ENCODE data around the gene EHBP1.
A peak's percentile ranks its signal among the peaks of the same experiment; 100 is the strongest.

EHBP1 gene

DNA sequence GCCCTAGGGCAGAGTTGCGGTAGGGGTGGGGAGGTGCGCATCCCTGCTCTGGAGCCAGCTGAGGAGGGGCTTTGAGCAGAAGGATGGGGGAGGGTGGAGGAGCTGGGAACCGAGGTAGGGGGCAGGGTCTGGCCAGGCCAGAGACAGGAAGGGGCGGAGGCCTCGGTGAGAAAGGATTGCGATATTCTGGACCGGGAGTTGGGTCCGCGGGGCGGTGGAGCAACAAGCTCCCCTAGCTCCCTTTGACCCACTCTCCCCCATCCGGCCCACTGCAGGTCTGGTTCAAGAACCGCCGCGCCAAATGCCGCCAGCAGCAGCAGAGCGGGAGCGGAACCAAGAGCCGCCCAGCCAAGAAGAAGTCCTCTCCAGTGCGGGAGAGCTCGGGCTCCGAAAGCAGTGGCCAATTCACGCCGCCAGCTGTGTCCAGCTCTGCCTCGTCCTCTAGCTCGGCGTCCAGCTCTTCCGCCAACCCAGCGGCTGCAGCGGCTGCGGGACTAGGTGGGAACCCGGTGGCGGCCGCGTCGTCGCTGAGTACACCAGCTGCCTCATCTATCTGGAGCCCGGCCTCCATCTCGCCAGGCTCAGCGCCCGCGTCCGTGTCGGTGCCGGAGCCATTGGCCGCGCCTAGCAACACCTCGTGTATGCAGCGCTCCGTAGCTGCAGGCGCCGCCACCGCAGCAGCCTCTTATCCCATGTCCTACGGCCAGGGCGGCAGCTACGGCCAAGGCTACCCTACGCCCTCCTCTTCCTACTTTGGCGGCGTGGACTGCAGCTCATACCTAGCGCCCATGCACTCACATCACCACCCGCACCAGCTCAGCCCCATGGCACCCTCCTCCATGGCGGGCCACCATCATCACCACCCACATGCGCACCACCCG is 350.0 kb downstream of the EHBP1 start:
- ChIA-PET CTCF (interaction anchor here (0.9 to 1.2 kb wide), 2 partner anchors 27 to 432 kb away, joined by 3 read pairs; no protein-coding TSS in a partner anchor), POLR2A (no interaction called here)
- peak overlapping the region; percentile 20; the same call in 1 of the 2 replicates for H3K4me3 ChIP-seq (ENCODE audit: low read depth, low read length)
- TF ChIP-seq, protein P1, sequence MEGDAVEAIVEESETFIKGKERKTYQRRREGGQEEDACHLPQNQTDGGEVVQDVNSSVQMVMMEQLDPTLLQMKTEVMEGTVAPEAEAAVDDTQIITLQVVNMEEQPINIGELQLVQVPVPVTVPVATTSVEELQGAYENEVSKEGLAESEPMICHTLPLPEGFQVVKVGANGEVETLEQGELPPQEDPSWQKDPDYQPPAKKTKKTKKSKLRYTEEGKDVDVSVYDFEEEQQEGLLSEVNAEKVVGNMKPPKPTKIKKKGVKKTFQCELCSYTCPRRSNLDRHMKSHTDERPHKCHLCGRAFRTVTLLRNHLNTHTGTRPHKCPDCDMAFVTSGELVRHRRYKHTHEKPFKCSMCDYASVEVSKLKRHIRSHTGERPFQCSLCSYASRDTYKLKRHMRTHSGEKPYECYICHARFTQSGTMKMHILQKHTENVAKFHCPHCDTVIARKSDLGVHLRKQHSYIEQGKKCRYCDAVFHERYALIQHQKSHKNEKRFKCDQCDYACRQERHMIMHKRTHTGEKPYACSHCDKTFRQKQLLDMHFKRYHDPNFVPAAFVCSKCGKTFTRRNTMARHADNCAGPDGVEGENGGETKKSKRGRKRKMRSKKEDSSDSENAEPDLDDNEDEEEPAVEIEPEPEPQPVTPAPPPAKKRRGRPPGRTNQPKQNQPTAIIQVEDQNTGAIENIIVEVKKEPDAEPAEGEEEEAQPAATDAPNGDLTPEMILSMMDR (IDR thresholded peaks at IDR 0.05; ENCODE audit: insufficient read depth, low read length, missing control alignments), result no peak
- DNase-seq (ENCODE audit: low read depth, low spot score), result no peak

DNA sequence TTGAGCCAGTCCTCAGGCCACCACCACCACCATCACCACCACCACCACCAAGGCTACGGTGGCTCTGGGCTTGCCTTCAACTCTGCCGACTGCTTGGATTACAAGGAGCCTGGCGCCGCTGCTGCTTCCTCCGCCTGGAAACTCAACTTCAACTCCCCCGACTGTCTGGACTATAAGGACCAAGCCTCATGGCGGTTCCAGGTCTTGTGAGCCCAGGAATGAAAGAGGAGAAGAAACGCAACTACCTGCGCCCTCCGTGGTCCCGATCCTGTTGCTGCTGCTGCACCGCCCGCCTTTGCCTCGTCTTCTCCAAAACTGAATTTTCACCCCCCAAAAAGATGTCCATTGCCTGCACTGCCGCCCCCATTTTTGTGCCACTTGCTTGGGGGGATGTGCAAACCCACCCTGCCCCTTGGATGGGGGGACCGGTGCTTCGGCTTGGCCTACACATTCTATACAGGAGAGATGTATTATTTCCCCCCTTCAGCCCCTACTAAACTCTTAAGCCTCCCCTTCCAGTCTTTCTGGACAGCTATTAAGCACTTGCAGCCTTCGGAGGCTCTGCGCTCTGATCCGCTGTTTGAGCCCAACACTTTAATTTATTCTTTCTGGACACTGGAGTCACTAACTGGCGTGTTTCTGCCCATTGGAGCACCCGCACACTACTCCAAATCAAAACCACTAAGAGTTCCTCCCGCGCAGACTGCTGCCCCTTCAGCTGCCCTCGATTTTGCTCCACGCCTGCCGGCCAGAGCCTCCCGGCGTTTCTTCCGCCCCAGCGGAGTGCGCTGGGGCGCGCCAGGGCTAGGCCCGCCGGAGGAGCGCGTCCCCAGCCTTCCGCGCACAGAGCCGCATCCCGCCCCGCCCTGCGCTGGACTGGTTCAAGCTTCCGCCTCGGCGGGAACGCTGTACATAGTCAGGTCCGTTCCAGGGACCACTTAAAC is 350.9 kb downstream of the EHBP1 start:
- ChIA-PET CTCF (no interaction called here), POLR2A (no interaction called here)
- TF ChIP-seq, protein P1 (IDR thresholded peaks at IDR 0.05; ENCODE audit: insufficient read depth, low read length, missing control alignments), result no peak
- no peak overlapping the region for H3K4me3 ChIP-seq (ENCODE audit: low read depth, low read length)
- DNase-seq (ENCODE audit: low read depth, low spot score), result no peak

DNA sequence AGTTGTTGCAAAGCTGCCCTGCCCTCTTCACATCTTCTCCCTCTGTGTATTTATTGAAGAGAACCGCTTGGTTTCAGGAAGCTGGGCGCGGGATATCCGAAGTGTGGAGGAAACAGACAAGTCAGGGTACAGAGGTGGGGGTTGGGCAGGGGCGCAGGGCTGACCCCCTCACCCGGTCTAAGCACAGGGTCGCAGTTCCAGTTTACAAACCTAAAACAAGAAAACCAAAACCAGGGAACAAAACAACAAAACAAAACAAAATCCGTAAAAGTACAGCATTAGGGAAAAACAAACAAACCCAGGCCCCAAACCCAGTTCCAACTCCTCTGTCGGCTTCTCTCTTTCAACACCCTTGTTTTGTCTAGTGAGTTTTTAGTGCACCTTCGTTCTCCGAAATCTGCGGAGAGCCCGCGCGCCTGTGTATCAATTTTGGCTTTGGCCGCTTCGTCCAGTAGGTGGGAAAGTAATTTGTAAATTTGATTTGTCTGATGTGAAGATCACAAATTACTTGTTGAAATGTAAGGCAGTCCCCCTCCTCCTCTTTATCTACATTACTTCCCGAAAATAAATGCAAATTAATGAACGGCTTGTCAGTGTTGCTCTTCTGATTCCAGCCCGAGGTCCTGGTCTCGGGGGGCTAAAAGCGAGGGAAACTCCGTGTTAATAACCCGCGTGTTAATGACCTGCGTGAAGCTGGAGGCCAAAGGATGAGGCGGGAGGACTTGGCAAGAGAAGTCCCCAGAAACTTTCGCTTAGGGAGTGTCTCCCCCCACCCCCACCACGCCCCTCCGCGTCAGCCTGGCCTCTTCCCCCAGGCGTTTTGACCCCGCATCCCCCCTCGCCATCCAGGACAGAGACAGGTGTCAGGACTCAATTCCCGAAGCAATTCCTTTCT is 352.0 kb downstream of the EHBP1 start:
- TF ChIP-seq, protein P1 (IDR thresholded peaks at IDR 0.05; ENCODE audit: insufficient read depth, low read length, missing control alignments), result no peak
- no peak for DNase-seq (ENCODE audit: low read depth, low spot score)
- ChIA-PET CTCF (interaction anchor here (0.9 kb wide), 1 partner anchor 9 kb away, joined by 3 read pairs; no protein-coding TSS in a partner anchor), POLR2A (no interaction called here)
- H3K4me3 ChIP-seq (ENCODE audit: low read depth, low read length), result no peak overlapping the region

DNA sequence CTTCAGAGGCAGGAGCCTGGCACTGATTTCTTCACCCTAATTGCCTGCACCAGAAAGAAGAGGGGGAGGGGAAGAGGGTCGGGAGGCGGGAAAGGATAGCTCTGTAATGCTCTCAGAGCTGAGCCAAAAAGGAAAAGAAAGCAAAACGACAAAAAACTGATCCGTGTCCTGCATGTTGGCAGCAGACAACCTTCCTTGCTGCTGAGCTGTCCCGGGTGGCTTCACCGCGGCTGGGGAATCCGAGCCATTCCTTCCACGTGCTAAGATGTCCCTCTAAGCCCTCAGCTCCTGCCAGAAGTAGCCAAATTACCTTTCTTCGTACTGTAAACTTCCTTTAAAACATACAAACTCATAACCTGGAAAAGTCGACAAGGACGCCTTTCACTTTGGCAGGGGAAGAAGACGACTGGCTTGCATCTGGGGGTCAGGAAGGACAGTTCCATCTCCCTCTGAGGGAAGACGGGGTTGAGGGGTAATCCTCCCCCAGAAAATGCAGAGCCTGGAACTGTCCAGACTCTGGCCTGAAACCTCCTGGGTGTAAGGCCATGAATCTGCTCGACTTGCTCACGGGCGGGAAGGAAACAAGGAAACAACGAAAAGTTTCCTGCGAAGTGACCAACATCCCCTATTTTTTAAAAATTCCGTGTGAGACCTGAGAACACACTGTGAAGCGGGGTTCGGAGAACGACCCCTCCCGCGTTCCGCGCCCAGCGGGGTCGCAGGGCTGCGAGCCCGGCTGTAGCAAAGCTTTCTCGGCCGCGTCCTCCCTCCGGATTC is 352.8 kb downstream of the EHBP1 start:
- TF ChIP-seq, protein P1 (IDR thresholded peaks at IDR 0.05; ENCODE audit: insufficient read depth, low read length, missing control alignments), result no peak
- no peak for DNase-seq (ENCODE audit: low read depth, low spot score)
- ChIA-PET CTCF (interaction anchor here (0.9 kb wide), 1 partner anchor 10 kb away, joined by 3 read pairs; no protein-coding TSS in a partner anchor), POLR2A (no interaction called here)
- no peak overlapping the region for H3K4me3 ChIP-seq (ENCODE audit: low read depth, low read length)

DNA sequence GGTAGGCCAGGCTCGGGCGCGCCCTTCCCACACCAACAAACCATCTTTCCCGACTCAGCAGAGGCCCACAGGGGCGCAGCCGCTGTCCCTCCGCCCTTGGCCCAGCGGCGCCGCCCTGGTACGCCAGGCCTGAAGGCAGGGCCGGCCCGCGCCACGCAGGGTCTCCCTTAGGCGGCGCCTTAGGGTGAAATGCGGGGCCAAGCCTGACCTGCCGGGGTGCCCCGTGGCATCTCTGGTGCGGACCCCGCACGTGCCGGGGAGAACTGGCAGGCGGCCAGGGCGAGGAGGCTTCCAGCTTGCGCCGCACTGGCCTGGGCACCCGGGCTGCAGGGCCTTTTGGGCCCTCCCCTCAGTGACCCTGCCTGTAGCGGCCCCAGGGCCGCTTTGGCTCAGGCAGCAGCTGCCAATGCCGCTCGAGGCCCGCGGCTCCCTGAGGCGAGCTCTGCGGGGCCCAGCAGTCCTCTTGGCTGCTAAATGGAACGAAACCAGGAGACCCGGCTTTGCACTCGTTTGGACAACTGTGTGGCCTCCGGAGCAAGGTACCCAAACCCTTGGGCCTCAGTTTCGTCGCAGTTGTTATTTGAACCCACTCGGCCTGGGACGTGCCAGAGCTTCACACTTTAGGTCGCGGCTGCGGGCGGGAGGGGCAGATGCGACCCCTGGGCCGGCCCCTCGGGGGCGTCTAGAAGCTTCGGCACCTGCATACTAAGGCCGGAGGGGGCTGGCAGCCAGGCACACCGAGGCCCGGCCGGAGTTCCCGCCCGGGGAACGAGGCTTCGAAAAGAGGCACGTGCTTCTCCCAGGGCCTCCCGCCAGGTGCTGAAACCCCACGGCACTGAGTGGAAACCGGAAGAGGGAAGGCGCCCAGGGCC is 353.6 kb downstream of the EHBP1 start:
- ChIA-PET CTCF (no interaction called here), POLR2A (no interaction called here)
- TF ChIP-seq, protein P1 (IDR thresholded peaks at IDR 0.05; ENCODE audit: insufficient read depth, low read length, missing control alignments), result no peak
- H3K4me3 ChIP-seq (ENCODE audit: low read depth, low read length), result no peak overlapping the region
- no peak for DNase-seq (ENCODE audit: low read depth, low spot score)

All from AG04449 (cell line).